ENCODE measurements around the gene SLC12A3.

DNA sequence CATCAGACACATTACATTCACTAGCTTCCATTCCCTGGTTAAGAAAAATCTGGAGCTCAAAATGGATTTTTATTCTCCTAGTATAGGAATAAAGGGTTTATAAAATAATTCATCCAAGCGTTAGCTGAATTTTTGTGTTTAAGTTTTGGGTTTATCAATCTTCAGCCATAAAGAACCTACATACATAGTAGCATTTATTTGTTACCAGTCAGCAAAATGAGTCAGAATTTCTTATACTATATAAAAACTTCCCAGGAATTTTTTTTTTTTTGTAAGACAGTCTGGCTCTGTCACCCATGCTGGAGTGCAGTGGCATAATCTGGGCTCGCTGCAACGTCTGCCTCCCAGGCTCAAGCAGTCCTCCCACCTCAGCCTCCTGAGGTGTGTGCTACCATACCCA, 40.2 kb upstream of the SLC12A3 start:
- no peak for TF ChIP-seq POLR2A (IDR thresholded peaks at IDR 0.05)
- TF ChIP-seq, protein P1, sequence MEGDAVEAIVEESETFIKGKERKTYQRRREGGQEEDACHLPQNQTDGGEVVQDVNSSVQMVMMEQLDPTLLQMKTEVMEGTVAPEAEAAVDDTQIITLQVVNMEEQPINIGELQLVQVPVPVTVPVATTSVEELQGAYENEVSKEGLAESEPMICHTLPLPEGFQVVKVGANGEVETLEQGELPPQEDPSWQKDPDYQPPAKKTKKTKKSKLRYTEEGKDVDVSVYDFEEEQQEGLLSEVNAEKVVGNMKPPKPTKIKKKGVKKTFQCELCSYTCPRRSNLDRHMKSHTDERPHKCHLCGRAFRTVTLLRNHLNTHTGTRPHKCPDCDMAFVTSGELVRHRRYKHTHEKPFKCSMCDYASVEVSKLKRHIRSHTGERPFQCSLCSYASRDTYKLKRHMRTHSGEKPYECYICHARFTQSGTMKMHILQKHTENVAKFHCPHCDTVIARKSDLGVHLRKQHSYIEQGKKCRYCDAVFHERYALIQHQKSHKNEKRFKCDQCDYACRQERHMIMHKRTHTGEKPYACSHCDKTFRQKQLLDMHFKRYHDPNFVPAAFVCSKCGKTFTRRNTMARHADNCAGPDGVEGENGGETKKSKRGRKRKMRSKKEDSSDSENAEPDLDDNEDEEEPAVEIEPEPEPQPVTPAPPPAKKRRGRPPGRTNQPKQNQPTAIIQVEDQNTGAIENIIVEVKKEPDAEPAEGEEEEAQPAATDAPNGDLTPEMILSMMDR (IDR thresholded peaks at IDR 0.05) = no peak
